WTC11 (cell line): Measurements from ENCODE around the gene USP13. TPM values are rescaled to one million over a fixed set of nuclear protein-coding genes. Genes with fewer than 3 reads are reported as not detected.

Experiments
- ATAC-seq: fragments of 200-7000 bp; cut with Tn5 transposase; 2 replicates; pipeline ENCODE4 v1.10.0; 2021; ENCODE audit warnings: mild to moderate bottlenecking, moderate library complexity
- CTCF ChIA-PET: fragments of 300-600 bp; sonication (Branson Sonifier 250); formaldehyde crosslinking; loops from one replicate; lab custom pipeline; 2021; ENCODE audit warnings: antibody characterized with exemption; lab: Charles Lee
- POLR2A ChIA-PET: fragments of 350-600 bp; sonication (Branson Sonifier 250); formaldehyde crosslinking; loops from one replicate; lab custom pipeline; 2021; ENCODE audit warnings: antibody characterized with exemption; lab: Charles Lee
- DNase-seq: peaks from one replicate; pipeline ENCODE4 v3.0.0; 2021; ENCODE audit warnings: low spot score
- H3K27ac Mint-ChIP-seq: 2 replicates; pipeline ENCODE4 v1.8.0; 2021; ENCODE audit warnings: mixed read lengths
- H3K27me3 Mint-ChIP-seq: 2 replicates; pipeline ENCODE4 v1.8.0; 2021; ENCODE audit warnings: low read depth, mild to moderate bottlenecking, moderate library complexity, mixed read lengths
- H3K36me3 Mint-ChIP-seq: 2 replicates; pipeline ENCODE4 v1.8.0; 2021; ENCODE audit warnings: mixed read lengths
- H3K4me1 Mint-ChIP-seq: 2 replicates; pipeline ENCODE4 v1.8.0; 2022; ENCODE audit warnings: mixed read lengths
- H3K4me3 Mint-ChIP-seq: 2 replicates; pipeline ENCODE4 v1.8.0; 2021; ENCODE audit warnings: mild to moderate bottlenecking, moderate library complexity, mixed read lengths
- H3K9me3 Mint-ChIP-seq: 2 replicates; pipeline ENCODE4 v1.8.0; 2021; ENCODE audit warnings: mixed read lengths
- ARID4B ChIP-seq: sonication (generic); formaldehyde crosslinking; IDR thresholded peaks from 2 replicates; pipeline ENCODE4 v1.8.0; 2023; ENCODE audit warnings: missing genetic modification reagents, mild to moderate bottlenecking, borderline replicate concordance
- CBFB ChIP-seq: sonication (generic); formaldehyde crosslinking; IDR thresholded peaks from 2 replicates; pipeline ENCODE4 v1.8.1; 2022; ENCODE audit warnings: mild to moderate bottlenecking, low read depth, missing genetic modification reagents
- CDX4 ChIP-seq: fragments of 250-450 bp; sonication (Bioruptor Pico); IDR thresholded peaks from 2 replicates; pipeline ENCODE4 v1.9.0; 2021; ENCODE audit warnings: moderate library complexity, mild to moderate bottlenecking, inconsistent platforms, borderline replicate concordance
- CREB1 ChIP-seq: sonication (generic); formaldehyde crosslinking; IDR thresholded peaks from 2 replicates; pipeline ENCODE4 v1.8.0; 2023; ENCODE audit warnings: mild to moderate bottlenecking, missing genetic modification reagents
- FOXK1 ChIP-seq: sonication (generic); formaldehyde crosslinking; IDR thresholded peaks from 2 replicates; pipeline ENCODE4 v1.8.0; 2022; ENCODE audit warnings: mild to moderate bottlenecking, moderate library complexity, missing genetic modification reagents
- IRF1 ChIP-seq: sonication (generic); formaldehyde crosslinking; IDR thresholded peaks from 2 replicates; pipeline ENCODE4 v1.8.0; 2023; ENCODE audit warnings: missing genetic modification reagents
- IRF2 ChIP-seq: sonication (generic); formaldehyde crosslinking; IDR thresholded peaks from 2 replicates; pipeline ENCODE4 v1.8.0; 2022; ENCODE audit warnings: low read depth, missing genetic modification reagents, borderline replicate concordance
- MYBL2 ChIP-seq: sonication (generic); formaldehyde crosslinking; IDR thresholded peaks from 2 replicates; pipeline ENCODE4 v1.8.1; 2023; ENCODE audit warnings: mild to moderate bottlenecking, moderate library complexity, missing genetic modification reagents
- RORB ChIP-seq: fragments of 250-450 bp; sonication (Bioruptor Pico); IDR thresholded peaks from 2 replicates; pipeline ENCODE4 v1.9.0; 2021; ENCODE audit warnings: mild to moderate bottlenecking
- SMAD4 ChIP-seq: sonication (generic); formaldehyde crosslinking; IDR thresholded peaks from 2 replicates; pipeline ENCODE4 v1.8.0; 2022; ENCODE audit warnings: mild to moderate bottlenecking, missing genetic modification reagents
- STAT6 ChIP-seq: sonication (generic); formaldehyde crosslinking; conservative IDR thresholded peaks from 2 replicates; pipeline ENCODE4 v1.8.1; 2023; ENCODE audit warnings: mild to moderate bottlenecking, low read depth, missing genetic modification reagents, moderate library complexity
- ZNF396 ChIP-seq: fragments of 250-450 bp; sonication (Bioruptor Pico); IDR thresholded peaks from 2 replicates; pipeline ENCODE4 v1.8.0; 2021; ENCODE audit warnings: mild to moderate bottlenecking, moderate library complexity, borderline replicate concordance
- ZNF416 ChIP-seq: fragments of 250-450 bp; sonication (Bioruptor Pico); IDR thresholded peaks from 2 replicates; pipeline ENCODE4 v1.9.0; 2021; ENCODE audit warnings: mild to moderate bottlenecking, inconsistent platforms
- ZNF532 ChIP-seq: fragments of 250-450 bp; sonication (Bioruptor Pico); IDR thresholded peaks from 2 replicates; pipeline ENCODE4 v1.9.0; 2021; ENCODE audit warnings: mild to moderate bottlenecking, borderline replicate concordance
- total RNA-seq: library from RNA; stranded (reverse); gene quantifications from 3 replicates; pipeline ENCODE4 v1.2.3, GENCODE V29; 2021

USP13 gene
- total RNA-seq, 1 experiment from 2014 or later: 26.8 TPM

- TF ChIP-seq ARID4B (CRISPR knock-in tag): no peak
- no peak for TF ChIP-seq CBFB
- TF ChIP-seq, all 79 proteins: peak for 0
These were observed 43.7 kb upstream of the USP13 start (continued) for GRCh38 chr3:179608931-179609720.

GRCh38 chr3:179610066-179610465 lies 42.8 kb upstream of the USP13 start:
- Mint-ChIP-seq H3K27ac (no peak overlapping the region), H3K4me3 (no peak overlapping the region)
- DNase-seq (no peak), ATAC-seq (no peak)
- POLR2A ChIA-PET: no interaction called here
- TF ChIP-seq STAT6 (CRISPR knock-in tag) (no peak), ZNF396 (CRISPR knock-in tag) (no peak)
- TF ChIP-seq, all 79 proteins: peak for 0
- CTCF ChIA-PET: interaction anchor here (0.6 kb wide), 1 partner anchor 22 kb away, joined by 3 read pairs; no protein-coding TSS in a partner anchor
- Mint-ChIP-seq H3K36me3 (peaks cover 8% of the 10 kb centered on the region), H3K9me3 (no peaks in the 10 kb centered on the region), H3K27me3 (no peaks in the 10 kb centered on the region), H3K4me1 (peaks cover 3% of the 10 kb centered on the region)

- H3K36me3 Mint-ChIP-seq: peaks cover 15% of the 10 kb centered on the region
- DNase-seq: no peak
- H3K27ac Mint-ChIP-seq: no peak overlapping the region
- H3K9me3 Mint-ChIP-seq: no peaks in the 10 kb centered on the region
- ATAC-seq: no peak
- H3K4me1 Mint-ChIP-seq: no peaks in the 10 kb centered on the region
- H3K27me3 Mint-ChIP-seq: no peaks in the 10 kb centered on the region
- CTCF ChIA-PET: interaction anchor here (1.7 kb wide), 1 partner anchor 36 kb away, joined by 6 read pairs; no protein-coding TSS in a partner anchor
- H3K4me3 Mint-ChIP-seq: no peak overlapping the region
- POLR2A ChIA-PET: no interaction called here
- TF ChIP-seq MYBL2 (CRISPR knock-in tag): no peak
- no peak for TF ChIP-seq IRF1 (CRISPR knock-in tag)
- no peak for TF ChIP-seq FOXK1 (CRISPR knock-in tag)
- TF ChIP-seq ZNF416 (CRISPR knock-in tag): no peak
- no peak for TF ChIP-seq CREB1 (CRISPR knock-in tag)
- no peak for TF ChIP-seq RORB (CRISPR knock-in tag)
- no peak for TF ChIP-seq STAT6 (CRISPR knock-in tag)
- no peak for TF ChIP-seq CDX4 (CRISPR knock-in tag)
- TF ChIP-seq SMAD4 (CRISPR knock-in tag): no peak
- TF ChIP-seq ZNF532 (CRISPR knock-in tag): no peak
- no peak for TF ChIP-seq IRF2 (CRISPR knock-in tag)
These were observed 39.0 kb upstream of the USP13 start for GRCh38 chr3:179613807-179614206.
